ENCODE results near the gene UACA. TPM values are rescaled to one million over a fixed set of nuclear protein-coding genes. Genes with fewer than 3 reads are reported as not detected.

UACA gene
- total and polyA plus RNA-seq, 4 donors = 9.2 to 195 (median 37.9) TPM

DNA sequence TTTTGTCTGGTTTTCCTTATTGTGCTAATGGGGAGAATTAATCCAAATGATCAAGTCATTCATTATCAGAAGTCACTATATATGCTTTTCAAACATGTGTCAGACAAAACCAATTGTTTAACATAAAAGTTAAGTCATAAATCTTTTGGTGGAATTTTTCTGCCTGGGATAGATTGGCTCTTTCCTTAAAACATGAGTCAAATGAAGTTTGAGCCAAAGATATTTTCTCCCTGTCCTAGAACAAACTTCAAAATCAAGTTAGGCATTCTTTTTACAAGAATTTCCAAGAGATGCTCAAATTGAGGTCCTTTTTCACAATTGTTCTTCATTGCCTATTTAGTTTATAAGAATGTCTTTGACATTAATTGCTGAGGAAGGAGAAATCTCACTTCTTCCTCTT is 138.3 kb downstream of the UACA start:
- DNase-seq (no peak), ATAC-seq (ENCODE audit: insufficient read depth, low FRiP score) (no peak)
- Histone ChIP-seq H3K36me3 (ENCODE audit: control insufficient read depth in 4 of 4, insufficient read depth in 4 of 4, low read length in 4 of 4) (no peaks in the 10 kb centered on the region), H3K27me3 (ENCODE audit: control insufficient read depth in 3 of 3, insufficient read depth in 3 of 3, low read length in 2 of 3) (no peaks in the 10 kb centered on the region), H3K27ac (ENCODE audit: low read depth in 1 of 2, low read length in 1 of 2) (no peak overlapping the region), H3K9ac (ENCODE audit: insufficient read depth in 1 of 2, low read length in 2 of 2) (no peak overlapping the region), H3K9me3 (ENCODE audit: control insufficient read depth in 4 of 4, insufficient read depth in 3 of 4, low read length in 3 of 4) (peaks cover 0 to 5% (median 1%) of the 10 kb centered on the region in 4 donors), H3K4me3 (no peak overlapping the region), H3K4me1 (ENCODE audit: control insufficient read depth in 5 of 5, insufficient read depth in 5 of 5, low read length in 5 of 5) (peaks cover 0 to 13% (median 0%) of the 10 kb centered on the region in 5 donors)
- TF ChIP-seq, protein P1, sequence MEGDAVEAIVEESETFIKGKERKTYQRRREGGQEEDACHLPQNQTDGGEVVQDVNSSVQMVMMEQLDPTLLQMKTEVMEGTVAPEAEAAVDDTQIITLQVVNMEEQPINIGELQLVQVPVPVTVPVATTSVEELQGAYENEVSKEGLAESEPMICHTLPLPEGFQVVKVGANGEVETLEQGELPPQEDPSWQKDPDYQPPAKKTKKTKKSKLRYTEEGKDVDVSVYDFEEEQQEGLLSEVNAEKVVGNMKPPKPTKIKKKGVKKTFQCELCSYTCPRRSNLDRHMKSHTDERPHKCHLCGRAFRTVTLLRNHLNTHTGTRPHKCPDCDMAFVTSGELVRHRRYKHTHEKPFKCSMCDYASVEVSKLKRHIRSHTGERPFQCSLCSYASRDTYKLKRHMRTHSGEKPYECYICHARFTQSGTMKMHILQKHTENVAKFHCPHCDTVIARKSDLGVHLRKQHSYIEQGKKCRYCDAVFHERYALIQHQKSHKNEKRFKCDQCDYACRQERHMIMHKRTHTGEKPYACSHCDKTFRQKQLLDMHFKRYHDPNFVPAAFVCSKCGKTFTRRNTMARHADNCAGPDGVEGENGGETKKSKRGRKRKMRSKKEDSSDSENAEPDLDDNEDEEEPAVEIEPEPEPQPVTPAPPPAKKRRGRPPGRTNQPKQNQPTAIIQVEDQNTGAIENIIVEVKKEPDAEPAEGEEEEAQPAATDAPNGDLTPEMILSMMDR (IDR thresholded peaks at IDR 0.05; ENCODE audit: control extremely low read depth, extremely low read depth) = no peak

DNA sequence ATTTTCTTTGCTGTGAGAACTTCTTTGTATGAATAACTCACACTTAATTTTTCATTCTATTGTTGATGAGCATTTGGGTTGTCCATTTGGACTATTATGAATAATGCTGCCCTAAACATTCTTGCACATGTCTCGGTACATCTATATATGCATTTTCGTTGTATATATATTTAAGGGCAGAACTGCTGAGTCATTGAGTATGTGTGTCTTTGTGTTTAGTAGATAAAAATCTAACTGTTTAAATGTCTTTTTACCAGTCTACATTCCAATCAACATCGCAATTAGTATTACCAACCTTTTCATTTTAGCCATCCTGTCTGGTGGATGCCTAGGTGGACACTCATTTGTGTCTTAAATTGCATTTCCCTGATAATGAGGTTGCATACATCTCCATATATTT is 144.4 kb downstream of the UACA start:
- peaks cover 0 to 5% (median 1%) of the 10 kb centered on the region in 4 donors for H3K9me3 ChIP-seq (ENCODE audit: control insufficient read depth in 4 of 4, insufficient read depth in 3 of 4, low read length in 3 of 4)
- TF ChIP-seq, protein P1 (IDR thresholded peaks at IDR 0.05; ENCODE audit: control extremely low read depth, extremely low read depth) = no peak
- peaks cover 0 to 4% (median 0%) of the 10 kb centered on the region in 5 donors for H3K4me1 ChIP-seq (ENCODE audit: control insufficient read depth in 5 of 5, insufficient read depth in 5 of 5, low read length in 5 of 5)
- DNase-seq (no peak), ATAC-seq (ENCODE audit: insufficient read depth, low FRiP score) (no peak)
- 82 to 91% methylated on average over 3 of the region's 3 CpGs for WGBS, 2 donors
- H3K36me3 ChIP-seq (ENCODE audit: control insufficient read depth in 4 of 4, insufficient read depth in 4 of 4, low read length in 4 of 4) = no peaks in the 10 kb centered on the region
- no peak overlapping the region for H3K27ac ChIP-seq (ENCODE audit: low read depth in 1 of 2, low read length in 1 of 2)
- H3K27me3 ChIP-seq (ENCODE audit: control insufficient read depth in 3 of 3, insufficient read depth in 3 of 3, low read length in 2 of 3) = no peaks in the 10 kb centered on the region
- no peak overlapping the region for H3K9ac ChIP-seq (ENCODE audit: insufficient read depth in 1 of 2, low read length in 2 of 2)
- H3K4me3 ChIP-seq = no peak overlapping the region

DNA sequence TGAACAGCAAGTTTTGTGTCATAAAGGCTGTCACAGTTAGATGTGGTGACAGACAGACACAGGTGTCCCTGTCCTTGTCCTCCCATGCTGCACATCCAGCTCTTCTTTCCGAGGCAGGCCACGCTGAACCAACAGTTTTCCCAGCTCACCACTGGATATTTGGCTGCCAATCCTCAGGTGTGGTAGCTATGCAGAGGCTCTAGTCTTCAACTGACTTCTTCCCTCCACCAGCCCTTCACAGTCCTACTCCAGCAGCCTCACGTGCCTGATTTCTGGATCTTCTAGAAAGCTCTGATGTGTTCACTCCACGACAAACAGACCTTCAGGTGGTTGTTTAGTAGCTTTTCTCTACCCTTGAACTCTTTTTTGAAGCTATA is 145.5 kb downstream of the UACA start:
- no peaks in the 10 kb centered on the region for H3K27me3 ChIP-seq (ENCODE audit: control insufficient read depth in 3 of 3, insufficient read depth in 3 of 3, low read length in 2 of 3)
- 92% methylated on average over 4 of the region's 4 CpGs for WGBS, 2 donors
- peaks cover 0 to 5% (median 1%) of the 10 kb centered on the region in 4 donors for H3K9me3 ChIP-seq (ENCODE audit: control insufficient read depth in 4 of 4, insufficient read depth in 3 of 4, low read length in 3 of 4)
- H3K36me3 ChIP-seq (ENCODE audit: control insufficient read depth in 4 of 4, insufficient read depth in 4 of 4, low read length in 4 of 4) = no peaks in the 10 kb centered on the region
- ATAC-seq (ENCODE audit: insufficient read depth, low FRiP score) (no peak), DNase-seq (no peak)
- no peak overlapping the region for H3K9ac ChIP-seq (ENCODE audit: insufficient read depth in 1 of 2, low read length in 2 of 2)
- no peak overlapping the region for H3K27ac ChIP-seq (ENCODE audit: low read depth in 1 of 2, low read length in 1 of 2)
- TF ChIP-seq, protein P1 (IDR thresholded peaks at IDR 0.05; ENCODE audit: control extremely low read depth, extremely low read depth) = no peak
- peaks cover 0 to 4% (median 0%) of the 10 kb centered on the region in 5 donors for H3K4me1 ChIP-seq (ENCODE audit: control insufficient read depth in 5 of 5, insufficient read depth in 5 of 5, low read length in 5 of 5)
- H3K4me3 ChIP-seq = no peak overlapping the region

All from lung (tissue), 12 donors.